Keratinocyte (primary cell): ENCODE measurements around the gene MYO16. TPM values are rescaled to one million over a fixed set of nuclear protein-coding genes. Genes with fewer than 3 reads are reported as not detected.

Source experiments
- DNase-seq: peaks from one replicate; pipeline ENCODE4 v3.0.0-alpha.2; 2011; ENCODE audit warnings: low read depth, missing footprints, low spot score
- FAIRE-seq: peaks from 2 replicates; lab custom pipeline; 2011; peaks lifted over from hg19 to GRCh38; lab: Jason Lieb, UNC
- H2AFZ ChIP-seq: 2 replicates; pipeline ENCODE4 v1.6.0; 2012; ENCODE audit warnings: low read length, control low read depth, inconsistent platforms; ENCODE audit not compliant: control insufficient read depth
- H3K27ac ChIP-seq: 2 replicates; pipeline ENCODE4 v1.5.1; 2011; ENCODE audit warnings: low read length; ENCODE audit not compliant: control insufficient read depth, insufficient read depth
- H3K27me3 ChIP-seq: 3 replicates; pipeline ENCODE4 v1.6.0; 2011; ENCODE audit warnings: low read length; ENCODE audit not compliant: control insufficient read depth, insufficient read depth; ENCODE audit errors: extremely low read depth
- H3K36me3 ChIP-seq, 2 experiments: 2 replicates in 1 of 2; 3 replicates in 1 of 2; pipeline ENCODE4 v1.5.1; 2011; ENCODE audit warnings: low read length in 2 of 2, mild to moderate bottlenecking in 1 of 2; ENCODE audit not compliant: control insufficient read depth in 2 of 2, insufficient read depth in 2 of 2; ENCODE audit errors: extremely low read depth in 1 of 2
- H3K4me1 ChIP-seq: 3 replicates; pipeline ENCODE4 v1.5.1; 2011; ENCODE audit warnings: low read length; ENCODE audit not compliant: control insufficient read depth, insufficient read depth; ENCODE audit errors: extremely low read depth
- H3K4me2 ChIP-seq: 3 replicates; pipeline ENCODE4 v1.6.0; 2011; ENCODE audit warnings: low read depth, low read length; ENCODE audit not compliant: control insufficient read depth, insufficient read depth; ENCODE audit errors: extremely low read depth
- H3K4me3 ChIP-seq, 3 experiments: fragments of 200-600 bp in 1 of 3; sonication (generic) in 1 of 3; 2 replicates in 2 of 3; 3 replicates in 1 of 3; pipeline ENCODE4 v1.5.1; 2011 to 2016; ENCODE audit warnings: low read length in 3 of 3, mild to moderate bottlenecking in 3 of 3, control low read depth in 2 of 3, inconsistent platforms in 1 of 3, low read depth in 1 of 3, mixed read lengths in 1 of 3, mixed run types in 1 of 3, moderate library complexity in 1 of 3; ENCODE audit not compliant: control insufficient read depth in 2 of 3, insufficient read depth in 2 of 3; ENCODE audit errors: extremely low read depth in 1 of 3
- H3K79me2 ChIP-seq: 2 replicates; pipeline ENCODE4 v1.6.0; 2012; ENCODE audit warnings: low read length; ENCODE audit not compliant: control insufficient read depth, insufficient read depth
- H3K9ac ChIP-seq: 3 replicates; pipeline ENCODE4 v1.6.0; 2011; ENCODE audit warnings: low read length; ENCODE audit not compliant: control insufficient read depth, insufficient read depth; ENCODE audit errors: extremely low read depth
- H3K9me1 ChIP-seq: 3 replicates; pipeline ENCODE4 v1.6.0; 2011; ENCODE audit warnings: low read length; ENCODE audit not compliant: control insufficient read depth, insufficient read depth; ENCODE audit errors: extremely low read depth
- H3K9me3 ChIP-seq: 2 replicates; pipeline ENCODE4 v1.5.1; 2012; ENCODE audit warnings: low read depth, low read length; ENCODE audit not compliant: control insufficient read depth
- H4K20me1 ChIP-seq: 3 replicates; pipeline ENCODE4 v1.6.0; 2011; ENCODE audit warnings: low read length; ENCODE audit not compliant: control insufficient read depth, insufficient read depth; ENCODE audit errors: extremely low read depth
- EZH2 ChIP-seq: IDR thresholded peaks from one replicate; pipeline ENCODE4 v1.6.1; 2012; ENCODE audit warnings: inconsistent platforms, mild to moderate bottlenecking, low read length, moderate library complexity
- dilution Hi-C: fragments of 300-500 bp; cut with MboI; formaldehyde crosslinking; loops from one replicate; pipeline ENCODE4 v1.7.0; 2020; ENCODE audit warnings: low sequenced_read_pairs; ENCODE audit not compliant: extremely low pct_ligation_motif_present
- polyA plus RNA-seq, 5 experiments: library from polyadenylated mRNA; depleted of rRNA in 3 of 5; stranded (reverse) in 3 of 5; stranded (forward) in 1 of 5; unstranded in 1 of 5; fragments of >200 nt; gene quantifications; 1 replicate in 1 of 5; 2 replicates in 3 of 5; 3 replicates in 1 of 5; pipeline versions ENCODE4 v1.2.1 to v1.2.3, GENCODE V29; 2011 to 2012; ENCODE audit warnings: missing spikeins in 2 of 5, low read depth in 1 of 5, low replicate concordance in 1 of 5
- TF ChIP-seq, protein P1 (sequence below), 3 experiments: IDR thresholded peaks in 1 of 3; conservative IDR thresholded peaks in 1 of 3; optimal IDR thresholded peaks in 1 of 3; 2 replicates in 2 of 3; 3 replicates in 1 of 3; pipeline versions ENCODE3 to v1.5.1; 2011; ENCODE audit warnings: low read length in 3 of 3, mild to moderate bottlenecking in 3 of 3, moderate library complexity in 2 of 3, control low read depth in 1 of 3, inconsistent platforms in 1 of 3; ENCODE audit not compliant: insufficient read depth in 2 of 3; ENCODE audit errors: extremely low read depth in 1 of 3

The MYO16 gene
- polyA plus RNA-seq, 1 donor (not counting 4 experiments of a cell fraction or from before 2014, with no cell fraction given), result 0.08 TPM

DNA sequence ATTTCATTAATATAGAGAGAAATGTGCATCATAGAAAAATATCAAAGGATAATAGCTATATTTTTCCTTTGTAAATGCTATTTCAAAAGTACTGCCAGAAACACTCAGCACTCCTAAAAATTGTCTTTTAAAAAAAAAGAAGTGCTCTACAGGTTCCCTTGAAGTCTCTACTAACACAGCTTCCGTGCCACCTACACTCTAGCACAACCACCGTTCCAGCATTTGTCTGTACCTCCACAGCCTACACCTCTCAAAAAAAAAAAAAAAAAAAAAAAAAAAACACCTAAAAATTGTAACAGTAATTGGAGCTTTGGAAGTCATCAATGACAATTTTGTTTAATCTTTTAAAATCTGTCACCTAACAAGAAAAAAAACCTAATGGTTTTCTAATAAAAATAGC is 485.6 kb downstream of the MYO16 start:
- Histone ChIP-seq H3K4me2 (no peak overlapping the region), H3K9me3 (no peaks in the 10 kb centered on the region), H3K36me3 (no peaks in the 10 kb centered on the region), H2AFZ (no peak overlapping the region), H3K9me1 (no peaks in the 10 kb centered on the region), H3K4me1 (no peaks in the 10 kb centered on the region), H3K79me2 (no peaks in the 10 kb centered on the region), H3K9ac (no peak overlapping the region), H3K27ac (no peak overlapping the region), H3K4me3 (no peak overlapping the region), H4K20me1 (no peaks in the 10 kb centered on the region), H3K27me3 (peaks cover 2% of the 10 kb centered on the region)
- FAIRE-seq (no peak), DNase-seq (no peak)
- no peak for TF ChIP-seq EZH2
- TF ChIP-seq, protein P1, sequence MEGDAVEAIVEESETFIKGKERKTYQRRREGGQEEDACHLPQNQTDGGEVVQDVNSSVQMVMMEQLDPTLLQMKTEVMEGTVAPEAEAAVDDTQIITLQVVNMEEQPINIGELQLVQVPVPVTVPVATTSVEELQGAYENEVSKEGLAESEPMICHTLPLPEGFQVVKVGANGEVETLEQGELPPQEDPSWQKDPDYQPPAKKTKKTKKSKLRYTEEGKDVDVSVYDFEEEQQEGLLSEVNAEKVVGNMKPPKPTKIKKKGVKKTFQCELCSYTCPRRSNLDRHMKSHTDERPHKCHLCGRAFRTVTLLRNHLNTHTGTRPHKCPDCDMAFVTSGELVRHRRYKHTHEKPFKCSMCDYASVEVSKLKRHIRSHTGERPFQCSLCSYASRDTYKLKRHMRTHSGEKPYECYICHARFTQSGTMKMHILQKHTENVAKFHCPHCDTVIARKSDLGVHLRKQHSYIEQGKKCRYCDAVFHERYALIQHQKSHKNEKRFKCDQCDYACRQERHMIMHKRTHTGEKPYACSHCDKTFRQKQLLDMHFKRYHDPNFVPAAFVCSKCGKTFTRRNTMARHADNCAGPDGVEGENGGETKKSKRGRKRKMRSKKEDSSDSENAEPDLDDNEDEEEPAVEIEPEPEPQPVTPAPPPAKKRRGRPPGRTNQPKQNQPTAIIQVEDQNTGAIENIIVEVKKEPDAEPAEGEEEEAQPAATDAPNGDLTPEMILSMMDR (optimal IDR thresholded peaks at IDR 0.05 in 1 of 3, IDR thresholded peaks at IDR 0.05 in 1 of 3, conservative IDR thresholded peaks at IDR 0.05 in 1 of 3; ENCODE audit: extremely low read depth in 1 of 3, insufficient read depth in 2 of 3, low read length in 3 of 3), result no peak
- dilution Hi-C loops, result no loop called here

DNA sequence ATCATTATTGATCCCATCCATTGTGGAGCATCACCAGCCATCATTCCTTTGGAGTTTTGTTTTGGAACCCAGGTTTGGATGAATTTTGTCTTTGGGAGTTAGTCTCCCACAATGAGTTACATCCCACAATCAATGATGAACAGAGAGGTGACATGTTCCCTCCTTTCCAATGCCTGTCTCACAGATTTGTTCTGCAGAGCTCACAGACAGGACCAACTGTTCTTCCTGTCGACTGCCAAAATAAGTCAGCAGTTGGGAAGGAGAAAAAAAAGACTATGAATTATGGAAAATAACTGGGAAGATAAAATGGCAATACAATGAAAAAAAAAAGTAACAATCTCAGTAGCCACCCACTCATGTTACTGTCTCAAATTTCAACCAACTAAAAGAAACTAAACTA is 489.1 kb downstream of the MYO16 start:
- Histone ChIP-seq H3K9me1 (no peaks in the 10 kb centered on the region), H3K27me3 (peaks cover 2% of the 10 kb centered on the region), H3K9ac (no peak overlapping the region), H3K79me2 (no peaks in the 10 kb centered on the region), H3K27ac (no peak overlapping the region), H3K9me3 (no peaks in the 10 kb centered on the region), H3K4me2 (no peak overlapping the region), H3K4me1 (no peaks in the 10 kb centered on the region), H4K20me1 (no peaks in the 10 kb centered on the region), H3K36me3 (no peaks in the 10 kb centered on the region), H2AFZ (no peak overlapping the region), H3K4me3 (no peak overlapping the region)
- dilution Hi-C loops, result no loop called here
- no peak for FAIRE-seq
- TF ChIP-seq, protein P1 (optimal IDR thresholded peaks at IDR 0.05 in 1 of 3, IDR thresholded peaks at IDR 0.05 in 1 of 3, conservative IDR thresholded peaks at IDR 0.05 in 1 of 3; ENCODE audit: extremely low read depth in 1 of 3, insufficient read depth in 2 of 3, low read length in 3 of 3), result no peak
- no peak for TF ChIP-seq EZH2
- DNase-seq, result no peak
